HCT116 (cell line): ENCODE measurements around the gene PDE2A.

Experiments used
- ATF3 ChIP-seq: IDR thresholded peaks from 2 replicates; pipeline ENCODE4 v1.6.1; 2012
- CTCF ChIP-seq, 3 experiments: fragments of 200-600 bp in 1 of 3; sonication (generic) in 1 of 3; IDR thresholded peaks in 2 of 3; conservative IDR thresholded peaks in 1 of 3; 2 replicates each; pipeline ENCODE4 v1.5.1; 2012 to 2017; ENCODE audit warnings: low read depth in 2 of 3, low read length in 2 of 3, antibody characterized with exemption in 1 of 3, borderline replicate concordance in 1 of 3, control low read depth in 1 of 3, mild to moderate bottlenecking in 1 of 3, mixed read lengths in 1 of 3, mixed run types in 1 of 3, moderate library complexity in 1 of 3; ENCODE audit not compliant: insufficient read depth in 1 of 3
- EZH2phosphoT487 ChIP-seq: fragments of 200-600 bp; IDR thresholded peaks from 2 replicates; pipeline ENCODE4 v1.6.1; 2018; ENCODE audit warnings: antibody characterized with exemption, borderline replicate concordance
- REST ChIP-seq: IDR thresholded peaks from 2 replicates; pipeline ENCODE4 v1.6.1; 2012; ENCODE audit warnings: low read depth

GRCh38 chr11:72568861-72569260 lies 105.4 kb downstream of the PDE2A start:
- TF ChIP-seq ATF3: no peak
- TF ChIP-seq CTCF (IDR thresholded peaks at IDR 0.05 in 2 of 3, conservative IDR thresholded peaks at IDR 0.05 in 1 of 3; ENCODE audit: borderline replicate concordance in 1 of 3, insufficient read depth in 1 of 3, low read depth in 2 of 3, low read length in 2 of 3): no peak
- TF ChIP-seq EZH2phosphoT487: no peak
- TF ChIP-seq REST: no peak
